ENCODE results near the gene BAIAP3. TPM values are rescaled to one million over a fixed set of nuclear protein-coding genes. Genes with fewer than 3 reads are reported as not detected.

Gene BAIAP3
- total RNA-seq, 6 experiments from 2014 or later = 5.4 to 7.6 (median 5.8) TPM

DNA sequence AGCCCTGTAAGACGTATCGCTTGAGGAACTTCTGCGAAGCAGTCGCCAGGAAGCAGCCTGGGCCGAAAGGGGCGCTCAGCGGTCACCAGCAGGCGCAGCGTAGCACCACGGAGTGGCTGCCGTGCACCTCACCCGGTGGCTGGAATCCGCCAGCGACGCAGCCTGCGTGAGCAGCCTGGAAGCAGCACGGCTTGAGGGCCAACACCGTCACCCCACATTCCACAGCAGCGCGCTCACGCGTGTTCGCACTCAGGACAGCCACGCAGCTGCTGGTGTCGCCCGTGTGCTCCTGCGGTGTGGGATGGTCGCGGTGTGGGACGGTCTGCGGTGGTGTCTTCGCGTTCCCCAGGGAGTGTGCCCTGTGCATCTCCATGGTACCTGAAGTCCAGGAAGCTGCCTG, 14.4 kb upstream of the BAIAP3 start:
- no peak for ATAC-seq
- WGBS (ENCODE audit: insufficient coverage, low coverage, low lambda C conversion rate, missing lambda C conversion rate) = 94% methylated on average over 14 of the region's 33 CpGs
- Histone ChIP-seq H3K4me1 (no peaks in the 10 kb centered on the region), H3K9me3 (no peaks in the 10 kb centered on the region), H3K27ac (no peak overlapping the region), H3K36me3 (peaks cover 0 to 89% (median 40%) of the 10 kb centered on the region in 4 donors), H3K27me3 (no peaks in the 10 kb centered on the region), H3K4me3 (no peak overlapping the region)
- DNase-seq = no peak
- no peak for TF ChIP-seq CTCF (IDR thresholded peaks at IDR 0.05)
- no peak for TF ChIP-seq POLR2A (IDR thresholded peaks at IDR 0.05)
- intact Hi-C loops (cut with DNase I) = no loop called here

DNA sequence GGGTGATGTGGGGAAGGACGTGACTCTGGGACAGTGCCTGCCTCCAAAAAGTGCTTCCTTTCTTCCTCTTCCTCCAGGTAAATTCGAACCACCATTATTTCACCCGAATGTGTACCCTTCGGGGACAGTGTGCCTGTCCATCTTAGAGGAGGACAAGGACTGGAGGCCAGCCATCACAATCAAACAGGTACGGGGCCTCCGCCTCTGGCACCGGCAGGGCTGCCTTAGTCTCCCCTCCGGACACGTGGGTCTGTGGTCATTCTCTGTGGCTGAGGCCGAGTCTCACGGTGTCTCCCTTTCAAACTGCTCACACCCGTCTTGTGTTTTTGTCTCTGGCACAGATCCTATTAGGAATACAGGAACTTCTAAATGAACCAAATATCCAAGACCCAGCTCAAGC, 13.3 kb upstream of the BAIAP3 start:
- WGBS (ENCODE audit: insufficient coverage, low coverage, low lambda C conversion rate, missing lambda C conversion rate) = 85% methylated on average over 12 of the region's 12 CpGs
- TF ChIP-seq CTCF (IDR thresholded peaks at IDR 0.05) (no peak), POLR2A (IDR thresholded peaks at IDR 0.05) (no peak)

DNA sequence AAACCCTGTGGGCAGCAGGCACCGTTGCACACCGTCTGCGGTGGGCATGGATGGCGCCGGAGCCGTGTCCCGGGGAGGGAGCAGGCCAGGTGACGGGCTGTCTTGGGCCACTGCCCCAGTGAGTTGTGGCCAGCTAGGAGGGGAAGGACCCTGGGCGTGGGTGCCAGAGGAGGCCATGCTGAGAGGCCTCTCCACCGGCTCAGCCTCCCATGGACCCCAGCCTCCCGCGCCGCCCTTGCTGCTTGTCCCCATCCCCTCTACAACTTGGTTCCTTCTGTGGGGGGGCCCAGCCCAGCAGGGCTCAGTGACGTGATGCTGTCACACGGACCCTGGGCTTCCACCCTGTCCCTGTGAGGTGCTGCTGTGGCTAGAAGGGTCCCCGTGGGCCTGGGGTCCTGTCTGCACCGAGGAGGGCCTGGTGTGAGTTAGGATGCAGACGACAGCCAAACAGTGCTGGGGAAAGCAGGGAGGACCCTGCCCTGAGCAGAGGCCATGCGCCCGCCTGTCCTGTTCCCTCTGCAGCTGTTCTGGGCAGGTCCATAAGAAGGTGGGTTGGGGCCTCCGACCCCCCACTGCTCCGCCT, 12.7 kb upstream of the BAIAP3 start:
- 76% methylated on average over 6 of the region's 22 CpGs for WGBS (ENCODE audit: insufficient coverage, low coverage, low lambda C conversion rate, missing lambda C conversion rate)
- Histone ChIP-seq H3K27ac (no peak overlapping the region), H3K4me3 (no peak overlapping the region), H3K36me3 (peaks cover 0 to 83% (median 43%) of the 10 kb centered on the region in 4 donors), H3K9me3 (no peaks in the 10 kb centered on the region), H3K4me1 (no peaks in the 10 kb centered on the region), H3K27me3 (no peaks in the 10 kb centered on the region)
- intact Hi-C loops (cut with DNase I) = no loop called here
- ATAC-seq (peak in 1 of 4 donors; percentile 7), DNase-seq (no peak)
- TF ChIP-seq POLR2A (IDR thresholded peaks at IDR 0.05) = no peak
- TF ChIP-seq CTCF (IDR thresholded peaks at IDR 0.05) = no peak

More for the DNA sequence above, 13.3 kb upstream of the BAIAP3 start:
- Histone ChIP-seq H3K9me3 (no peaks in the 10 kb centered on the region), H3K4me1 (no peaks in the 10 kb centered on the region), H3K27ac (no peak overlapping the region), H3K4me3 (no peak overlapping the region), H3K36me3 (peaks cover 0 to 88% (median 43%) of the 10 kb centered on the region in 4 donors), H3K27me3 (no peaks in the 10 kb centered on the region)
- DNase-seq = no peak
- intact Hi-C loops (cut with DNase I) = no loop called here
- no peak for ATAC-seq

GRCh38 chr16:1322407-1322806, 11.0 kb upstream of the BAIAP3 start:
- WGBS (ENCODE audit: insufficient coverage, low coverage, low lambda C conversion rate, missing lambda C conversion rate) = 85% methylated on average over 7 of the region's 8 CpGs
- Histone ChIP-seq H3K36me3 (peaks cover 0 to 67% (median 32%) of the 10 kb centered on the region in 4 donors), H3K27ac (no peak overlapping the region), H3K4me3 (no peak overlapping the region), H3K27me3 (no peaks in the 10 kb centered on the region), H3K9me3 (no peaks in the 10 kb centered on the region), H3K4me1 (no peaks in the 10 kb centered on the region)
- ATAC-seq (no peak), DNase-seq (no peak)
- intact Hi-C loops (cut with DNase I) = no loop called here
- no peak for TF ChIP-seq POLR2A (IDR thresholded peaks at IDR 0.05)
- no peak for TF ChIP-seq CTCF (IDR thresholded peaks at IDR 0.05)

All from right lobe of liver (tissue), 6 donors.